DND-41 (cell line): ENCODE measurements around the gene SEC61A1.

Source experiments
- ATAC-seq: fragments of 200-7000 bp; cut with Tn5 transposase; 3 replicates; pipeline ENCODE4 v1.9.1; 2021; ENCODE audit warnings: low read depth; ENCODE audit not compliant: insufficient read depth
- DNase-seq: peaks from one replicate; pipeline ENCODE4 v3.0.0-alpha.2; 2020
- H2AFZ ChIP-seq: 2 replicates; pipeline ENCODE4 v1.6.0; 2012; ENCODE audit warnings: low read depth, low read length
- H3K27ac ChIP-seq: 2 replicates; pipeline ENCODE4 v1.5.1; 2012; ENCODE audit warnings: low read length, inconsistent platforms
- H3K27me3 ChIP-seq: fragments of 200-600 bp; sonication (generic); 2 replicates; pipeline ENCODE4 v1.6.0; 2012; ENCODE audit warnings: low read length, mild to moderate bottlenecking, inconsistent platforms; ENCODE audit not compliant: insufficient read depth, poor library complexity
- H3K36me3 ChIP-seq: 2 replicates; pipeline ENCODE4 v1.5.1; 2012; ENCODE audit warnings: low read length, inconsistent platforms; ENCODE audit not compliant: insufficient read depth
- H3K4me1 ChIP-seq: 2 replicates; pipeline ENCODE4 v1.5.1; 2012; ENCODE audit warnings: mild to moderate bottlenecking, low read length; ENCODE audit not compliant: insufficient read depth
- H3K4me2 ChIP-seq: 2 replicates; pipeline ENCODE4 v1.6.0; 2012; ENCODE audit warnings: mild to moderate bottlenecking, moderate library complexity, low read length, inconsistent platforms; ENCODE audit not compliant: insufficient read depth
- H3K4me3 ChIP-seq, 2 experiments: fragments of 200-600 bp in 1 of 2; shearing (Covaris generic) in 1 of 2; 2 replicates each; pipeline ENCODE4 v1.5.1; 2012 to 2016; ENCODE audit warnings: inconsistent platforms in 2 of 2, low read length in 2 of 2, mild to moderate bottlenecking in 2 of 2, low read depth in 1 of 2, moderate library complexity in 1 of 2
- H3K79me2 ChIP-seq: 2 replicates; pipeline ENCODE4 v1.6.0; 2012; ENCODE audit warnings: low read length, inconsistent platforms; ENCODE audit not compliant: insufficient read depth
- H3K9ac ChIP-seq: 2 replicates; pipeline ENCODE4 v1.6.0; 2012; ENCODE audit warnings: low read depth, mild to moderate bottlenecking, inconsistent platforms, low read length, moderate library complexity
- H3K9me3 ChIP-seq: 2 replicates; pipeline ENCODE4 v1.5.1; 2012; ENCODE audit warnings: low read length, moderate library complexity, mild to moderate bottlenecking, inconsistent platforms; ENCODE audit not compliant: insufficient read depth, severe bottlenecking
- H4K20me1 ChIP-seq: 2 replicates; pipeline ENCODE4 v1.6.0; 2012; ENCODE audit warnings: low read length; ENCODE audit not compliant: insufficient read depth
- CTCF ChIP-seq: IDR thresholded peaks from 2 replicates; pipeline ENCODE4 v1.5.1; 2012; ENCODE audit warnings: borderline replicate concordance, low read length, moderate library complexity, mild to moderate bottlenecking; ENCODE audit not compliant: poor library complexity, severe bottlenecking; ENCODE audit errors: extremely low read depth
- EZH2 ChIP-seq: IDR thresholded peaks from 3 replicates; pipeline ENCODE4 v1.6.1; 2012; ENCODE audit warnings: borderline replicate concordance, low read depth, mild to moderate bottlenecking, moderate library complexity, low read length, inconsistent platforms; ENCODE audit not compliant: severe bottlenecking

The SEC61A1 gene

DNA sequence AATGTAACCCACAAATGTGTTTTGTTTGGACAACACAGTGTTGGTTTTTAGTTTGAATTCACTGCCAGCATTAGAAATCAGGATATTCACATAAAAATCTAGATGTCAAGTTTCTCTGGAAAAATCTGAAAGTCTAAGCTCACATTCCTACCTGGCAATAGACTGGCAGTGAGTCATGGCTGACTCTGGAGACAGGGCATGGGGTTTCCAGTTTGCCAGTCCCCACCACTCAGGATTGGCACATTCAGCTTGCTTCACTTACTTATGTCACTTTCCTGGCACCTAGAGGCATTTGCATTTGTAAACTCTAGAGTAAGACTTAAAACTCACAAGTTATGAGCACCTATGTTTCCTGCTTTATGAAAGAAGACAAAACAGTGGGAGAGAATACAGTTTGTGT is 19.1 kb upstream of the SEC61A1 start:
- no peak for TF ChIP-seq EZH2
- TF ChIP-seq CTCF, result no peak
- H4K20me1 ChIP-seq, result no peaks in the 10 kb centered on the region
- no peaks in the 10 kb centered on the region for H3K4me1 ChIP-seq
- no peak for ATAC-seq
- H3K36me3 ChIP-seq, result no peaks in the 10 kb centered on the region
- no peak overlapping the region for H2AFZ ChIP-seq
- no peak overlapping the region for H3K9ac ChIP-seq
- H3K27ac ChIP-seq, result no peak overlapping the region
- no peaks in the 10 kb centered on the region for H3K27me3 ChIP-seq
- H3K79me2 ChIP-seq, result no peaks in the 10 kb centered on the region
- no peak overlapping the region for H3K4me3 ChIP-seq
- no peak for DNase-seq
- H3K4me2 ChIP-seq, result no peak overlapping the region
- no peaks in the 10 kb centered on the region for H3K9me3 ChIP-seq

DNA sequence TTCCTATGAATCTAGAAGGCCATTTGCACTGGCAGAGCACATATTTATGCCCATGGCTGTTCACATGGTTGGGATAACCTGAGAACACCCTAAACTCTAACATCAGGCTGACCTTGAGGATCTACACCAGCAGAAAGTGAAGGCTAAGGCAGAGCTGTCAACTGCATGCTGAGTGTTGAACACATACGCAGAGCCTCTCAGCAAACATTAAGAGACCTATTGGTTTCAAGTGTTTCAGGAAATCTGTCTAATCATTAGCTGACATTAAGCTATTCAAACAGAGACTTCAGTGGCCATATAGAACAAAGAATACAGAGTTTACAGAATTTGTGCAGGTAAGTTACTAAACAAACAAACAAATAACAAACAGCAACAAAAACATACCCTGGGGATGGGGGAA is 16.1 kb upstream of the SEC61A1 start:
- Histone ChIP-seq H2AFZ (no peak overlapping the region), H3K9me3 (no peaks in the 10 kb centered on the region), H3K27ac (no peak overlapping the region), H4K20me1 (no peaks in the 10 kb centered on the region), H3K27me3 (no peaks in the 10 kb centered on the region), H3K4me2 (no peak overlapping the region), H3K4me3 (no peak overlapping the region), H3K4me1 (no peaks in the 10 kb centered on the region), H3K9ac (no peak overlapping the region), H3K36me3 (no peaks in the 10 kb centered on the region), H3K79me2 (no peaks in the 10 kb centered on the region)
- ATAC-seq, result no peak
- no peak for DNase-seq
- TF ChIP-seq EZH2 (no peak), CTCF (no peak)

DNA sequence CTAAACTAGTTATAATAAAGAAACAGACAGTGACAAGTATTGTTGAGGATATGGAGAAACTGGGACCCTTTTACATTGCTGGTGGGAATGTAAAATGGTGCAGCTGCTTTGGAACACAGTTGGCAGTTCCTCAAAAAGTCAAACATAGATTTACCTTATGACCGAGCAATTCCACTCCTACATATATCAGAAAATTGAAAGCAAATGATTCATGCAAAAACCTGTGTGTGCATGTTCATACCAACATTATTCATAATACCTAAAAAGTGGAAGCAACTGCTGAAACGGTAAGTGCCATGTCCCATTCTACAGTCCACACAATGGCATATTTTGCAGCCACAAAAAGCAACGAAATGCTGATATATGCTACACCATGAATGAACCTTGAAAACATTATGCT is 12.2 kb upstream of the SEC61A1 start:
- no peak overlapping the region for H3K27ac ChIP-seq
- no peak overlapping the region for H3K4me3 ChIP-seq
- H3K4me2 ChIP-seq, result no peak overlapping the region
- H3K9me3 ChIP-seq, result no peaks in the 10 kb centered on the region
- no peak overlapping the region for H2AFZ ChIP-seq
- no peaks in the 10 kb centered on the region for H4K20me1 ChIP-seq
- no peak for TF ChIP-seq EZH2
- TF ChIP-seq CTCF, result no peak
- H3K4me1 ChIP-seq, result no peaks in the 10 kb centered on the region
- DNase-seq (no peak), ATAC-seq (no peak)
- H3K27me3 ChIP-seq, result peaks cover 5% of the 10 kb centered on the region
- H3K9ac ChIP-seq, result no peak overlapping the region
- H3K79me2 ChIP-seq, result no peaks in the 10 kb centered on the region
- no peaks in the 10 kb centered on the region for H3K36me3 ChIP-seq

- no peaks in the 10 kb centered on the region for H3K4me1 ChIP-seq
- H3K27ac ChIP-seq, result no peak overlapping the region
- no peaks in the 10 kb centered on the region for H3K36me3 ChIP-seq
- H3K4me3 ChIP-seq, result no peak overlapping the region
- H3K27me3 ChIP-seq, result peaks cover 5% of the 10 kb centered on the region
- H2AFZ ChIP-seq, result no peak overlapping the region
- no peak for TF ChIP-seq EZH2
- TF ChIP-seq CTCF, result no peak
- H3K9me3 ChIP-seq, result no peaks in the 10 kb centered on the region
- H3K4me2 ChIP-seq, result no peak overlapping the region
- no peaks in the 10 kb centered on the region for H3K79me2 ChIP-seq
- no peaks in the 10 kb centered on the region for H4K20me1 ChIP-seq
- no peak for ATAC-seq
- no peak for DNase-seq
- H3K9ac ChIP-seq, result no peak overlapping the region
Observed at GRCh38 chr3:128040660-128041059, 11.6 kb upstream of the SEC61A1 start.
